Measurements from ENCODE around the gene ADPRS.

Gene ADPRS

GRCh38 chr1:36134505-36135329 is 46.0 kb downstream of the ADPRS start:
- no peak for DNase-seq

GRCh38 chr1:36135330-36135667 is 46.6 kb downstream of the ADPRS start:
- DNase-seq: no peak

GRCh38 chr1:36135796-36136195 is 47.1 kb downstream of the ADPRS start:
- no peak for DNase-seq

GRCh38 chr1:36136535-36136934 is 47.8 kb downstream of the ADPRS start:
- no peak for DNase-seq

GRCh38 chr1:36137226-36137625 is 48.5 kb downstream of the ADPRS start:
- DNase-seq: no peak

GRCh38 chr1:36137776-36138175 is 49.1 kb downstream of the ADPRS start:
- no peak for DNase-seq

- no peak for DNase-seq
Observed at GRCh38 chr1:36139521-36139920, 50.8 kb downstream of the ADPRS start.

GRCh38 chr1:36142121-36142520 is 53.4 kb downstream of the ADPRS start:
- no peak for DNase-seq

GRCh38 chr1:36143424-36143823 is 54.7 kb downstream of the ADPRS start:
- DNase-seq: no peak
